SIG-M5 treated with dmso at 0.1 percent for 504 hours (cell line): Measurements from ENCODE around the gene MME.
A peak's percentile ranks its signal among the peaks of the same experiment; 100 is the strongest.

ENCODE experiments used
- DNase-seq: peaks from one replicate; lab custom pipeline; 2025; ENCODE audit not compliant: unreplicated experiment; lab: John Stamatoyannopoulos, UW

MME gene

GRCh38 chr3:155079746-155080487, at the start of gene MME:
Gene MME (plus strand): TSS chr3:155080319. CDS start chr3:155084168, 3,849 bp downstream.
- no peak for DNase-seq

GRCh38 chr3:155031186-155031585, 48.9 kb upstream of the MME start:
- DNase-seq, result no peak

GRCh38 chr3:155032918-155033317, 47.2 kb upstream of the MME start:
- peak; percentile 42 for DNase-seq

GRCh38 chr3:155034786-155035185, 45.3 kb upstream of the MME start:
- no peak for DNase-seq

- no peak for DNase-seq
Observed at GRCh38 chr3:155035553-155035952, 44.6 kb upstream of the MME start.

- no peak for DNase-seq
Observed at GRCh38 chr3:155037508-155038202, 42.5 kb upstream of the MME start.

GRCh38 chr3:155038203-155038554, 41.9 kb upstream of the MME start:
- no peak for DNase-seq

GRCh38 chr3:155046935-155047334, 33.2 kb upstream of the MME start:
- no peak for DNase-seq

GRCh38 chr3:155047672-155048071, 32.4 kb upstream of the MME start:
- no peak for DNase-seq

- no peak for DNase-seq
Observed at GRCh38 chr3:155049959-155050358, 30.2 kb upstream of the MME start.

- no peak for DNase-seq
Observed at GRCh38 chr3:155052470-155052869, 27.6 kb upstream of the MME start.

GRCh38 chr3:155053756-155054155, 26.4 kb upstream of the MME start:
- DNase-seq, result no peak

GRCh38 chr3:155064920-155065319, 15.2 kb upstream of the MME start:
- no peak for DNase-seq

- no peak for DNase-seq
Observed at GRCh38 chr3:155065537-155065936, 14.6 kb upstream of the MME start.

- no peak for DNase-seq
Observed at GRCh38 chr3:155069729-155070128, 10.4 kb upstream of the MME start.

- DNase-seq, result no peak
Observed at GRCh38 chr3:155070316-155070715, 9.8 kb upstream of the MME start.

GRCh38 chr3:155070932-155071387, 9.2 kb upstream of the MME start:
- no peak for DNase-seq

GRCh38 chr3:155075200-155075599, 4.9 kb upstream of the MME start:
- no peak for DNase-seq

- no peak for DNase-seq
Observed at GRCh38 chr3:155076888-155077287, 3.2 kb upstream of the MME start.

GRCh38 chr3:155078711-155079467, 1.2 kb upstream of the MME start:
- DNase-seq, result no peak

- no peak for DNase-seq
Observed at GRCh38 chr3:155079468-155079745, 712 bp upstream of the MME start.

- no peak for DNase-seq
Observed at GRCh38 chr3:155080692-155081091, 573 bp downstream of the MME start.
